ENCODE data around the gene TOM1L1. TPM values are rescaled to one million over a fixed set of nuclear protein-coding genes. Genes with fewer than 3 reads are reported as not detected.

The TOM1L1 gene
- total RNA-seq, 3 donors from 2014 or later (not counting 1 experiment from before 2014, with no cell fraction given), result not detected

DNA sequence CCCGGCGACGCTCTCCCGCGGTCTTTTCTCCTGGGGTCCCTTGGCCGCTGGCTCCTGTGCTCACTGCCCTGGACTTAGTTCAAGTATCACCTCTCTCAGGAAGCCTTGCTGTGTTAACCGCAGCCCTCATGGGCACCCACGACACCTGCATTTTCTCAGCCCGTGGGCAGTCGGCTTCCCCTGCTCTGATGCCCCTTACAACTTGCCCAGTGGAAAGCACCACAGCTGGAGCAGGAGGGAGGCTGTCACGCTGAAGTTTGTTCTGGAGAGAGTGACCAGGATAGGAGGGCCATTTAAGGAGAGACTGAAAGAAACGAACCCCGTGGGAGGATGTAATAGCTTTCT, 68.3 kb downstream of the TOM1L1 start:
- H3K4me1 Mint-ChIP-seq, result no peaks in the 10 kb centered on the region
- no peaks in the 10 kb centered on the region for H3K9me3 ChIP-seq (ENCODE audit: control insufficient read depth, insufficient read depth, low read length)
- WGBS (ENCODE audit: insufficient coverage), result 0% methylated on average over 13 of the region's 13 CpGs
- TF ChIP-seq, protein P1, sequence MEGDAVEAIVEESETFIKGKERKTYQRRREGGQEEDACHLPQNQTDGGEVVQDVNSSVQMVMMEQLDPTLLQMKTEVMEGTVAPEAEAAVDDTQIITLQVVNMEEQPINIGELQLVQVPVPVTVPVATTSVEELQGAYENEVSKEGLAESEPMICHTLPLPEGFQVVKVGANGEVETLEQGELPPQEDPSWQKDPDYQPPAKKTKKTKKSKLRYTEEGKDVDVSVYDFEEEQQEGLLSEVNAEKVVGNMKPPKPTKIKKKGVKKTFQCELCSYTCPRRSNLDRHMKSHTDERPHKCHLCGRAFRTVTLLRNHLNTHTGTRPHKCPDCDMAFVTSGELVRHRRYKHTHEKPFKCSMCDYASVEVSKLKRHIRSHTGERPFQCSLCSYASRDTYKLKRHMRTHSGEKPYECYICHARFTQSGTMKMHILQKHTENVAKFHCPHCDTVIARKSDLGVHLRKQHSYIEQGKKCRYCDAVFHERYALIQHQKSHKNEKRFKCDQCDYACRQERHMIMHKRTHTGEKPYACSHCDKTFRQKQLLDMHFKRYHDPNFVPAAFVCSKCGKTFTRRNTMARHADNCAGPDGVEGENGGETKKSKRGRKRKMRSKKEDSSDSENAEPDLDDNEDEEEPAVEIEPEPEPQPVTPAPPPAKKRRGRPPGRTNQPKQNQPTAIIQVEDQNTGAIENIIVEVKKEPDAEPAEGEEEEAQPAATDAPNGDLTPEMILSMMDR (IDR thresholded peaks at IDR 0.05), result no peak
- H3K4me3 Mint-ChIP-seq, result no peak overlapping the region
- intact Hi-C loops (cut with micrococcal nuclease), result loop anchor here (2.0 kb wide), 1 partner anchor 452 kb away; the partner anchor contains the start of gene MMD
- peaks cover 14% of the 10 kb centered on the region for H3K4me1 ChIP-seq (ENCODE audit: control insufficient read depth, insufficient read depth, low read length)
- no peaks in the 10 kb centered on the region for H3K27me3 Mint-ChIP-seq (ENCODE audit: low read depth in 2 of 2)
- H3K27me3 ChIP-seq (ENCODE audit: control insufficient read depth, insufficient read depth, low read length), result no peaks in the 10 kb centered on the region
- no peak overlapping the region for H3K27ac Mint-ChIP-seq
- DNase-seq (no peak), ATAC-seq (peak; percentile 23 to 46 (median 32))
- H3K27ac ChIP-seq (ENCODE audit: low read length), result peak overlapping the region; percentile 76
- H3K36me3 ChIP-seq (ENCODE audit: control insufficient read depth, insufficient read depth, low read length), result peaks cover 7% of the 10 kb centered on the region
- no peaks in the 10 kb centered on the region for H3K9me3 Mint-ChIP-seq
- H3K36me3 Mint-ChIP-seq, result no peaks in the 10 kb centered on the region
- peak overlapping the region; percentile 91 for H3K4me3 ChIP-seq (ENCODE audit: low read length)

DNA sequence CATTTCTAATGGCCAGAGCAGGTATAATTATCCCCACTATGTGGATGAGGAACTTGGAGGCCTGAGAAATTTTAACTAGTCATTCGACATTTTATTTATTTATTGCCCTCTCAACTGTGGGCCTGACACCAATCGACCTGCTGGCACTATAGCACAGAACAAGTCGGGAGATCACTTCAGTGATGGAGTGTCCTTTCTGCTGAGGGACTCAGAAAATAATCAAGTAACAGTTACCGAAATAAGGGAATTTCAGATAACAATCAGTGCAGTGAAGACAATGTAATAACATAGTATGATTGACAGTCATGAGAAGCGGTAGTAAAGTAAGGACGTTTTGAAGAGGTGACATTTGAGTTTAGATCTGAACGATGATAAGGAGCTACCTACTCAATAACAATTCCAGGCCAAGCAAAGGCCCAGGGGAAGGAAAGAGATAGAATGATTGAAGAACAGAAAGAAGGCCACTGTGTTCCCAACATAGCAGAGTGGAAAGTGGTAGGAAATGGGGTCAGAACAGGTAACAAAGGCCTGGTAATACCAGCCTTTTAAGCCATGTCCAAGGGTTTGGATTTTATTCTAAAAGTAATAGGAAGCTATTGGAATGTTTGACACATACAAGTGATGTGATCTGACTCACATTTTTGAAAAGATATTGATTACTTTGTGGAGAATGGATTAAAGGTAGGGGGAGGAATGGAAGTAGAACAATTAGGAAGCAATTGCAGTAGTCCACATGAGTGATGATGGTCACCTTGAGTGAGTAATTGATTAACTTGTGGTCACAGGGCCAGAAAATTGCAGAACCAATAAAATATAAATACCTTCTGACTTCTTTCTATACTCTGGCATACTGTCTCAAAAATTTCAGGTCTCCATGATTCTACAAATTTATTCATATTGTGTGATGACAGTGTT, 69.3 kb downstream of the TOM1L1 start:
- Mint-ChIP-seq H3K4me1 (no peaks in the 10 kb centered on the region), H3K9me3 (no peaks in the 10 kb centered on the region), H3K27me3 (ENCODE audit: low read depth in 2 of 2) (no peaks in the 10 kb centered on the region), H3K4me3 (peak overlapping the region; percentile 60), H3K27ac (no peak overlapping the region), H3K36me3 (no peaks in the 10 kb centered on the region)
- no peak overlapping the region for H3K4me3 ChIP-seq (ENCODE audit: low read length)
- no peaks in the 10 kb centered on the region for H3K9me3 ChIP-seq (ENCODE audit: control insufficient read depth, insufficient read depth, low read length)
- 58% methylated on average over 6 of the region's 7 CpGs for WGBS (ENCODE audit: insufficient coverage)
- H3K4me1 ChIP-seq (ENCODE audit: control insufficient read depth, insufficient read depth, low read length), result peaks cover 14% of the 10 kb centered on the region
- peak overlapping the region; percentile 76 for H3K27ac ChIP-seq (ENCODE audit: low read length)
- ATAC-seq (no peak), DNase-seq (peak in 1 of 2 donors; percentile 11)
- TF ChIP-seq, protein P1 (IDR thresholded peaks at IDR 0.05), result no peak
- intact Hi-C loops (cut with micrococcal nuclease), result loop anchor here (2.0 kb wide), 1 partner anchor 451 kb away; the partner anchor contains the start of gene MMD
- H3K36me3 ChIP-seq (ENCODE audit: control insufficient read depth, insufficient read depth, low read length), result peaks cover under 1% of the 10 kb centered on the region
- no peaks in the 10 kb centered on the region for H3K27me3 ChIP-seq (ENCODE audit: control insufficient read depth, insufficient read depth, low read length)

GRCh38 chr17:54971147-54971546, 70.5 kb downstream of the TOM1L1 start:
- TF ChIP-seq, protein P1 (IDR thresholded peaks at IDR 0.05), result no peak
- intact Hi-C loops (cut with micrococcal nuclease), result no loop called here
- DNase-seq (no peak), ATAC-seq (no peak)
- Histone ChIP-seq H3K36me3 (ENCODE audit: control insufficient read depth, insufficient read depth, low read length) (no peaks in the 10 kb centered on the region), H3K27me3 (ENCODE audit: control insufficient read depth, insufficient read depth, low read length) (no peaks in the 10 kb centered on the region), H3K4me3 (ENCODE audit: low read length) (no peak overlapping the region), H3K27ac (ENCODE audit: low read length) (no peak overlapping the region), H3K4me1 (ENCODE audit: control insufficient read depth, insufficient read depth, low read length) (peaks cover 14% of the 10 kb centered on the region), H3K9me3 (ENCODE audit: control insufficient read depth, insufficient read depth, low read length) (no peaks in the 10 kb centered on the region)
- Mint-ChIP-seq H3K27me3 (ENCODE audit: low read depth in 2 of 2) (no peaks in the 10 kb centered on the region), H3K27ac (no peak overlapping the region), H3K4me3 (no peak overlapping the region), H3K36me3 (no peaks in the 10 kb centered on the region), H3K9me3 (no peaks in the 10 kb centered on the region), H3K4me1 (no peaks in the 10 kb centered on the region)
